Anterior cingulate cortex (tissue), 58 donors: ENCODE measurements around the gene MINDY4B.
A peak's percentile ranks its signal among the peaks of the same experiment; 100 is the strongest.

ENCODE experiments used
- DNase-seq, 58 donors: peaks; one replicate each; lab custom pipeline; 2025; lab: John Stamatoyannopoulos, UW

The MINDY4B gene

DNA sequence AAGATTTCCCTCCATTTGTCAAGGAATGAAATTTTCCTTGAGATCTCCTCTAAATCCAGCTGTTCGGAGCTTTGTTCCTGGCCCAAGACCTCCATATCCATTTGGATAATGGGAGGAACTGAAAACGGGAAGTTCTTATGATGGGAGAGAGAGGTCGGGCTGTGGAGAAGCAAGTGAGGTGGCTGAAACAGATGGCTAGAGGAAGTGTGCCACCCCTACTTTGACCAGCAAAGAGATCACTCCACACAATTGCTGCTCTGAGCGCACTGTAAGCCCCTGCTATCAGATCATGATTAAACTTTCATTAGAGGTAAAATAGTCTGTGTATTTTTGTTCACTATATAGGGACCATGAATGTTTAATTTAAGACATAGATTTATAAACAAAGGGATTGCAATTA is at the start of gene MINDY4B:
MINDY4B (minus strand) TSS at position 101 of the 400 bp plus-strand sequence; CDS start at position 101, 0 bp downstream.
- DNase-seq, result no peak

DNA sequence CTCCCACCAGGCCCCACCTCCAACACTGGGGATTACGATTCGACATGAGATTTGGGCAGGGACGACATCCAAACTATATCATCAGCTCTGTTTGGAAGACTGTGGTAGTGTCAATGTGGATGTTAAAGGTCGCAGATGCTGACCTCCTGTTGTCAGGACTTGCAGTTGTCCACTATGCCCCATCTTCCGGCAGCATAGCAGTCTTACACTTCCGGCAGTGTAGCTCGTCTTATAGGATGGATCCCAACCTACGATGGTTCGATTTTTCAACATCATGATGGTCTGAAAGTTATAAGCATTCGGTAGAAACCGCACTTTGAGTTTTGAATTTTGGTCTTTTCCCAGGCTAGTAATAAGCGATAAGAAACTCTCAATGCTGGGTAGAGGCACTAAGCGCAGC is 46.7 kb upstream of the MINDY4B start:
- no peak for DNase-seq

DNA sequence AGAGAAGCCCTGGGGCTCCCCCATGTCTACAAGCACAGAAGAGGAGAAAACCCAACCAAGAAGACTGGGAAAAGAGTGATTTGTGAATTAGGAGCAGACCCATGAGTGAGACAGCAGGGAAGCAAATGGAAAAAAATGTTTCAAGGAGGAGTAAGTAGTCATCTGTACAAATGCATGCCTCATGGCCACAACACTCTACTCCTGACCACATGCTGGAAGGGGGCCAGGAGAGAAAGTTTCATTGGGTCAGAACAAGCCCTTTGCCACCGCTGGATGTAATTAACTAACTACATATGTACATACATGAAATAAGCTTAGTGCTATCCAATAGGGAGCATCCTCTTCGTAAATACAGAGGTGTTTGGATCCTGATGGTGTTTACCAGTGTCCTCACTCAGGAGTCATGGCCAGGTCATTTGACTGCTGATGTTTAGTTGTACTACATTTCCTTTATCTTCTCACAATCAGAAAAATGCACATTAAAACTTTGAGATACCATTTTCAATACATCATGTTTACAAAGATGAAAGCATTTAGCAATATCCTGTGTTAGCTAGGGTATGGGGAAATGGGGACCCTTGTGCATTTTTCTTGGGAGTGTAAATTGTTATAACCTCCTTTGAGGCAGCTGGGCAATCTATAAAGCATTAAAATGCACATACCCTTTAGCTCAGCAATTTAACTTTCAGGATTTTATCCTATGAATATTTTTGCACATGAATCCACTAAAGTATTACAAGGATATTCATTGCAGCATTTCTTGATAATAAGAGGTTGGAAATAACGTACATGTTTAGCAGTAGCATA is 40.2 kb upstream of the MINDY4B start:
- no peak for DNase-seq

DNA sequence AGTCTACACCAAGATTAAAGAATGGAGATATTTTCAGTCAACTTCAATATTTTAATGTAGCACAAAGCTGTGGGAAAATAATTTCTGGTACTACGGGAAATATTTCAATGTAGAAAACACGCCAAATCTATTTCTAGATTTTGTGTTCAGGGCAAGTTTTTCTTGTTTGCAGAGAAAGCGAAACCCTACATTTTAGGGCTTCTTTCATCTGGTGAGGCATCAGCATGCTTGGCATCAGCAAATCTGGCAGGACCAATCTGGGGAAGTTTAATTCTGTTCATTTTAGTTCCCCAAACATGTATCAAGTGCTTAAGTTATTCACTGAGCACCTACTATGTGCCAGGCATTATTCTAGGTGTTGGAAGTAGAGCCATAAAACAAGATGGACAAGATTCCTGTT is 37.0 kb upstream of the MINDY4B start:
- DNase-seq, result no peak

DNA sequence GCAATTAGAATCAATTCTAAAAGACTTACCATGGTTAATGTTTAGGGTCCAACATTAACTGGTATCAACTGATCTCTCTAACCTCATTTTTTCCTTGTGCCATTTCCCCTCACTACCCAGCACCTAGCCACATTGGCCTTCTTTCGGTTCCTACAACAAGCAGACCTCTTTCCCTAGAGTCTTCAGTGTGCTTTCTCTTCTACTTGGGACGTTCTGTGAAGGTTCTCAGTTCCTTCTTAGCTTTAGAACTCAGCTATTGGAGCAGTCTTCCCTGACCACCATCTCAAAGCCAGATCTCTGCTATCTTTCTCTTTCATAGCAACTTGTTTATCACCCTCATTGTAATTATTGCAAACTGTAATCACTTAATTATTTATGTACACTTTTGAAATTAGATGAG is 31.5 kb upstream of the MINDY4B start:
- DNase-seq, result no peak

DNA sequence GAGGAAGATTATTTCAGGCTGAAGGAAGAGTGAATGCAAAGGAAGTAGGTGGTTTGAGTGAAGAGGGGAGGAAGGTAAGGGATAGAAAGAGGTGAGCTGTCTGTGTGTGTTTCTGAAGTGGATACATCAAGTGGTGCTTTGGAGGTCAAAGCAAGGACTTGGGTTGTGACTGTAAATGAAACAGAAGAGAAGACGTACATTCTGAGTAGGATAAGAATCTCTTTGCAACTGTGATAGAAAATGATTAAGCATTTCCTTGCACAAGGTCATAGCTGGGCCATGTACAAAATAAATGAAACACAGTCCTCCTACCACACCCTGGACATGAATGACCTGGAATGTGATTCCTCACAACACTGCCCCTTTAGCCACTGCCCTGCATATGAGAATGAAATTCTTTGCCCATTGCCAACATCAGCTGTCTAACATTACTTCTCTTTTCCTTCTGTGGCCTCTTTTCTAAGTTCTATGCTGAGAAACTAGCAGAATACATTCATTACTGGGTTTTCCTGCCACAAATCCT is 28.3 kb upstream of the MINDY4B start:
- no peak for DNase-seq

DNA sequence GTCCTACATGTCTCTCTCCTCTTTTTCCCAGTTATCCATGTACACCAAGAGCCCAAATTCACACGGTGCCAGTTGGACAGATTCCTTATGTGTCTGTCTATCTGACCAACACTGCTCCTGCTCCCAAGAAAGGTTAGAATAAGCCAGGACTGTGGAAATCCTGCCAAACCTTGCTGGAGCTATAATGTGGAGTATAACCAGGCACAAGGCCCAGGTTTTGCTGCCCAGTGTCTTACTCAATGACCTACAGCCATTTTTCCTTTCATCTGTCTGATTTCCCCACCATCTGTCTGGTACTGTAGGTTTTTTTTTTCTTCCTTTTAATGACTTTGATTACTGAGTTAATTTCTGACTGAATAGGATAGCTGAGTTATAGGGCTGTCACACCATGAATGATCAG is 26.5 kb upstream of the MINDY4B start:
- no peak for DNase-seq

DNA sequence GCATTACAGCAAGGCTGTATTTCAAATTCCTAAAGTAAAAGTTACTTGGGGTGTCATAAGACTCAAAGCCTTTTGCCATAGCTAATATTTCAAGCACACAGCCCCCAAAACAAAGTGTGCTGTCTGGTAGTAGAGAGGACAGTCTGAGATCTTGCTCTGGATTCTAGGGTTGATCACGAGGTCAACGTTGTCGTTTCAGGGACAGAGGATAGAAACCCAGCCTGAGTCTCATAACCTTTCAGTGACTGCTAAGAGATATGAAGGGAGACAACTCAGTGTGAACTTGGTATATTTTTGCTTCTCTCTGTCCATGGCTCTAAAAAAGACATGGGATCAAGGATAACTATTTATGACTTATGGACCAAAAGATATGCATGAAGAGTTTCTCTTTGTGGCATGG is 25.6 kb upstream of the MINDY4B start:
- no peak for DNase-seq

DNA sequence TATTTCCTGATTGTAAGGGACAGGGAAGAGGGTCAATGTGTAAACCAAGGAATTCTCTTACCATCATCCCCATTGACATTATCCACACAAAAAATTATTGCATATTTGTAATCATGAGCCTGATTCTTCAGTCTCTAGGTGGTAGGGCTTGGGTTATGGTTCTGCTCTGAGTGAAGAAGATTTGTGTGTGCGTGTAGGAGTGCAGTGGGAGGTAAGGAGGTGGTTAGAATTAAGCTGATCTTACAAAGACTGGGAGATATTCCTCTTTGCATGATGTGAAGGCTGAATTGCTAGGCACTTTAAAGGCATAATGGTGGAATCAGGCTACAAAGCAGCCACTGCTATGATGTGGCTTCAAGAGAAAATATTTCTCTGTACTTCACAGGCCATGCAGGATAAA is 23.0 kb upstream of the MINDY4B start:
- no peak for DNase-seq

DNA sequence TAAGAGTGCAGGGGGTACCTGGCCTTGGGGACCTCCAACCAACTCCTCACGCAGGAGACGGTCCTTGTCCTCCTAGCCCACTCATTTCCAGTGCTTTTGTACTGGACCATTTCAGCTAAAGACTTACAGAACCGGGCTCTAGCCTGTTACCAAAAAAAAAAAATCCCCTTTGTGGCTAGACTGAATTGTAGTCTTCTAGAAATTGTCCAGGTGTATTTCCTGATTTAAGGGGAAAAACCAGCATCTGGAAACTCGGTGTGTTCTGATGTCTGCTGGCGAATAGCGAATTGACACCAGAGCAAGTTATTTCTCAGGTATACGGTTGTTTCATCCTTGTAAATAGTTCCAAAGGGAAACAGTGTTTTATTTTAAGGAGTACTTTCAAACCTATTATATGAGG is 21.1 kb upstream of the MINDY4B start:
- DNase-seq, result no peak

DNA sequence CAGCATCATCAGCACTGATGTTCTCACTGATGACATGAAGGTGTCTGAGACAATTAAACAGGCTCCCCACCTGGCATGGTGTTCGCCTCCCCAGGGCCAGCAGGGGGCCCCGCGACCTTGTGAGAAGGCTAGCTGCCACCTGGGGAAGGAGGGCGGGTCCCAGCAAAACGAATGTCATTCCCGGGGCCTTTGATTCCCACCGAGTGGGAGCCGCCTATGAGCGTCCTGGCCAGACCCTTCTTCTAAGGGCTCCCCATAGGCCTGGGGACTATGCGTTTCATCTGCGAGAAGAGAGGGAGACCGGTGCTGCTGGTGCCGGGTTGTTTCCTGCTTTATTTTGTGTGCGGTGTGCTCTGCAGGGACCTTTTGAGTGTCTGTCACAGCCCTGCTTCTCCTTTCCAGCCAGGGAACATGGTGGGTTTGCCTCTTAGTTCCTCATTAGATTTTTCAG is 20.5 kb upstream of the MINDY4B start:
- DNase-seq, result peak in 8 of 58 donors; percentile 1 to 41 (median 12)

DNA sequence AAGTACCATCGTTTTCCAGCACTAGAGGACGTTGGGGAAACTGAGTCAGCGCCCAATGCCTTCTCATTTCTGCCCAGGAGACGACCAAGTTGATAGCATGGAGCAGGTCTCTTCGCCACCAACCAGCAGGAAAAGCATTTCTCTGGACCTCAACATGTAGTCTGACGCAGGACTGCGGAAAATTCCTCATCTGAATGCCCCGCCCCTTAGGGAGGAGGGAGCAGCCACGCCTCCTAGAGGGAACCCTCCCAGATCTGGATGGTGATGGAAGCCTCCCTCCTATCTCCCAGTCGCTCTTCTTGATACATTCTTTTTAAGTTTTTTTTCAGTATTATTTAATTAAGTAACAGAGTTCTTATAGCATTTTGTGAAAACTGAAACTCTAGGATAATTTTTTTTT is 17.4 kb upstream of the MINDY4B start:
- DNase-seq, result no peak

DNA sequence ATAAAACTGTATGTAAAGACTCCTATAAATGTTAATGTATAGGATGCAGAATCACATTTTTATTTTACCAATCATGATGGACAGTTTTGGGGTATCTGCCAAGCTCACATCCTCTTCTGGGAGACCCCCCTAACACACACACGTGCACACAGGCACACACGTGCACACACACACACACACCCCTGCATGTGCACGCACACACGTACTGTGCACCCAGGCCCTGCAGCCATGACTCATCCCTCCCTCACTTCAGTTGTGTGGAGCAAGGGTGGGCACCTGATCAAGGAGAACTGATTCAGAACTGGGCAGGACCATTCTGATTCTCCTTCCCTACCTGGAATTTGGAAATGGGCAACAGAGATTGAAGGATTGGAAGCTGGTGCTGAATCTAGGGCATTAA is 16.0 kb upstream of the MINDY4B start:
- DNase-seq, result no peak

DNA sequence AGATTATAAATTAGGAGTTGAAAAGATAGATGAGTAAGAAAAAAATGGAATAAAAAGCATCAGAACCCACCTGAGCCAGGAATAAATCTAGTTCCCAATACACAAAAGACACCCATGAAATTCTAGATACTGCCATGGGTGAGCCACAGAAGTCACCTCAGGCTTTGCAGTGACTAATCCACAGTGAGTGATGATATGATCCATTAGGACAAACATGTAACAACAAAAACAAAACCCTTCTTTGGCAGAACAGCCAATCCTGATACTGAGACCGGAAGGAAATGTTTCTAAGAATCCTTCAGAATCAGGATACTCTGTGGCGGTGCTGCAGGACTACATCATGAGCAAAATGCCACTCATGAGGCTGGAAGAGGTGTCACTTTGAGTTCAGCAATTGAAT is 15.0 kb upstream of the MINDY4B start:
- no peak for DNase-seq

DNA sequence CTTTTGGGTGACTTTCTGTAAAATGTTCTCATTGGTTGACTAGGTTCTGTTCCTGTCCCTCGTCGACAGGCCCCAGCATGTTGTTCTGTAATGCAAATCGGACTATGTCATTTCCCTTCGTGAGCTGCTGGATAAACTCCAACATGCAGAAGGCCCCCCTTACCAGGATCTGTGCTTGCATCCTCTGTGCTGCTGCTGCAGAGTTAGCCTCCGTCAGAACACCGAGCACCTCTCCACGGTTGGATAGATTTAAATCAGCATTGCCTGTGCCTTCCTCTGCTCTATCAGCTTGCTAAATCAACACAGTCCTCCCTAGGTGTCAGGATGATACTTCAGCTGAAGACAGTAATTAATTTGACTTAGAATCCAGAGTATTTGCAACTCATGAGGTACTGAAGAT is 12.7 kb upstream of the MINDY4B start:
- DNase-seq, result no peak

DNA sequence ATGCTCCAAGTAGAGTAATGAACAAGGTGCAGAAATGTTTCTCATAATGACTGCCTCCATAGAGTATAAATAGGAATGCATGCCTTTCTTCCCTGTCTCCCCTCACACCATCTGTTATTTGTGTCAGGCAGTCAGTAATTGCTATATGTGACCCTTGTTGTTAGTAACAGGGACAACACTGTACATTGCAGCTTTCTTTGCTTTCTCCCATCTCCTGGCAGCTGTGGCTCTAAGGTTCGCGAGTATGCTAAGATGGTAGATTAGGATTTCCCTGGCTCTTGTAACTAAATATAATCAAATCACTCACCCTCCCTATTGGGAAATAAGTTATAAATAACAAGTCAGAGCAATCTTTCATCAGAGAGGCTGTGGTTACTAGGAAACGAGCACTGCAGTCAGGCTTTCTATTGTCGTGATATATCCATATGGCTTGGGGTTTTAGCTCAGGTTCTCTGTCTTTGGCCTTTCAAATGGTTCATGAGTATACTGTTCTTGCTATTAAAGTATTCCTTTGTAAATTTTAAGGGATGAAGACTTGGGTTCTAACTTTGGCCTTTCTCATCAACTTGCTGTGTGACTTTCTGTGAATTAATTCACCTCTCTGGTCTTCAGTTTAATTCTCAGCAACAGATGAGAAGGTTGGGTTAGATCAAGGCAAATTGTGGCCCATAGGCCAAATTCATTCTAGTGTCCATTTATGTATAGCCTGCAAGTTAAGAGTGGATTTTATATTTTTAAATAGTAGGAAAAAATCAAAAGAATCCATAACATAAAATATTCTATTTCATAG is 8.1 kb upstream of the MINDY4B start:
- peak in 1 of 58 donors; percentile 12 for DNase-seq

DNA sequence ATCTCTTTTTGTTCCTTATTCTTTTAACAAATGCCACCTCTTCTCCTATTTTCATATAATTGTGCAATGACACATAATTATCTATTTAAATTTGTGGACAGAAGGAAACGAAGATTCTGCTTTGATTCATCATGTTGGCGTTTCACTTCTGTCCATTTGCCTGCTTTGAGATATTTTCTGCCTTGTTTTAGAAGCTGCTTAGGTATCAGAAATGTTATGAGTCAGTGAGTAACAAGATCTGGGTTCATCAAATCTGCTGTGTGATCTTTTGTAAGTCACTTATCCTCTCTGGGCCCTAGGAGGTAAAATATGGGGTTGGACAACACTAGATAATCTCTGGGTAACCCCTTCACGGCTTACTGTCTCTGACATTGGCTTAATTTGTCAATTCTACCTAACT is 7.3 kb upstream of the MINDY4B start:
- DNase-seq, result no peak

DNA sequence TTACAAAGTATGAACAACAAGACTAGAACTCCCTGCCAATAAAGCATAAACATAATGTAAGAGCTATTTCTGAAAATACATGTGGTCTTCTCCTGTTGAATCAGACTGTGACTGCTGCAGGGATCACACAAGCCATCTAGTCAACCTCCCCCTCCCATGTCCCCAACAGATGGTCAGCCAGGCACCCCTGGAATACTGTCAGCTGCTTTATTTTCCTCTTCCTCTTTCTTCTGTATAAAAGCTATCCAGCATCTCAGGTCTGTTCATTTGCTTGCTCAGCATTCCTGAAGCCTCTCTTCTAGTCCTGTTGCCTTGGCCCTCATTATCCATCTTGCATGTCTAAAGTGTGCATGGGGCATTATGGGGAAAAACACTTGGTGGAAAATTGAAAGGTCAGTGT is 6.5 kb upstream of the MINDY4B start:
- no peak for DNase-seq

DNA sequence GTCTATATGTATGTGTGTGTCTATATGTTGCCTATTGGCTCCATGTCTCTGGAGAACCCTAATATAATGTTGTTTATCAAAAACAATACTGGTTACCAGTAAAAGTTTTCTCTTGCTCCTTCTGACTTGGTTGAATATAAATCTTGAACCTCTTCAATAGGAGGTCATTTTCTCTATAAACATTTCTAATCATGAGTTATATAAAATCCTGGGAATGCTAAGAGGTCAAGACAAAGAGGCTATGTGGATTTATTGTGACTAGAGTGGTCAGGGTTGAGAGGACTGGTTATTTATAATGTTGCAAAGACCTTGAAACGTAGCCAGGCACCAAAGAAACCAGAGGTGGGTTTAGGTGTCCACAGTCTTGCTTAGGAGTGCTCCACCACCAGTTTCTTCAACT is 1.2 kb upstream of the MINDY4B start:
- DNase-seq, result no peak

DNA sequence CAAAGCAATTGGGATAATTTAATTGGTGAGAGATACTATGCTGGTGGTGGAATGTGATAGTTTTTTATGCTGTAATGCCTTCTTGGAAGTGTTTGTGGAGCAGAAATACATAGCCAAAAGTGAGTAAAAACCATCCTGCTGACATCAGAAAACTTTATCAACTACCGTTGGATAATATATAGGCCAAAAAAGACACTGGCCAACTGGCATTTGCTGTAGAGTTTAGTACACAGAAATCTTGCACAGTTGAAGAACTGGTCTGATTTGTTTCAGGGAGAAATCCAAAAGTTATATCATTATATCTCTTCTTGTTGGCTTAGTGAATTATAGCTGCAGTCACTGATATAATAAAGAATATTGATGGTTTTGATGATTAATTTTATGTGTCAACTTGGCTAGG is 507 bp upstream of the MINDY4B start:
- no peak for DNase-seq

DNA sequence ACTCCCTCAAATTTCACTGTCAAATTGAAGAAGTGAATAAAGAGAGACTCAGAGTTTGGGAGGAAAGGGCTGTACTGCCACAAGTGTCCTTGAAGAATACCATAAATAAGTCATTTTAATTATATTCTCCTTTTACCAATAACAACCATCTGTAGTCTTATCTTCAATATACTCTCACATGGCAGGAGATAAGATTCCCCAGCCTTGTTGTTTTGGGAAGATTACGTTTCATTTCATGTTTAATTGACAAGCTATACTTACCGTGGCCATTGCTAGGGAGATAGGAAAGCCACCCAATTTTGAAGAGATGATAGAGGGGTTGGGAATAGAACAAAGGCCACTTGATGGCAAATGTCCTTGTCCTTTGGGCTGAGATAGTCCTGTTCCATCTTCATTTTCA is 2.3 kb downstream of the MINDY4B start:
- DNase-seq, result no peak

DNA sequence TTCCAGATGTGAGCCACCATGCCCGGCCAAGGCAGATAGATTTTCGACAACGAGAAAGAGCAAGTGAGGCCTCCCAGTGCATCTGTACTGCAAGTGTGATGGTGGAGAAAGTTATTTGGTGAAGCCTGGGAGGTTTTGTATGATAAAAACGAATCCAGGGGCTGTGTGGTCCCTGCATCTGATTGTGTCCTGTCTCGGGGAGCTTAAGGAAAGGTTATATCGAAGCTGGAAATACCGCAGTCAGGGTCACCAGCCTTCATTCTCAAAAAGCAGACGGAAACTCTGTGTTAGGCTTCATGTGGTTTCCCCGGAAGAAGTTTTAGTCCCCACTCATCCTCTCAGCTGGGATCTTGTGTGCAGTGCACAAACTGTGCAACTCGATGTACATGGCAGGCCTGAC is 3.4 kb downstream of the MINDY4B start:
- no peak for DNase-seq
